Activated T-cell treated with anti-CD3 and anti-CD28 coated beads, Interleukin-2, amount 50 U/mL, for 72 hours (primary cell): ENCODE results near the gene SLAIN1. TPM values are rescaled to one million over a fixed set of nuclear protein-coding genes. Genes with fewer than 3 reads are reported as not detected.

ENCODE experiments used
- ATAC-seq, 2 donors: fragments of 150-1000 bp; cut with Tn5 transposase; replicated peaks in 1 of 2; 2 replicates each; pipeline ENCODE4 v1.10.0; 2021; ENCODE audit warnings: moderate library complexity in 2 of 2, mild to moderate bottlenecking in 1 of 2
- DNase-seq, 2 donors: peaks; one replicate each; pipeline ENCODE4 v3.0.0; 2021 to 2022; ENCODE audit warnings: mixed read lengths in 1 of 2
- H3K27ac Mint-ChIP-seq: one replicate; pipeline ENCODE4 v1.8.0; 2022; ENCODE audit warnings: mild to moderate bottlenecking, moderate library complexity, mixed read lengths
- H3K27me3 Mint-ChIP-seq: one replicate; pipeline ENCODE4 v1.8.0; 2022; ENCODE audit warnings: low read depth, mixed read lengths
- H3K36me3 Mint-ChIP-seq, 2 donors: one replicate each; pipeline ENCODE4 v1.8.0; 2022; ENCODE audit warnings: mixed read lengths in 2 of 2, mild to moderate bottlenecking in 1 of 2; ENCODE audit not compliant: insufficient read depth in 2 of 2
- H3K4me1 Mint-ChIP-seq: one replicate; pipeline ENCODE4 v1.8.0; 2022; ENCODE audit warnings: low read depth, mixed read lengths
- H3K4me3 Mint-ChIP-seq, 2 donors: one replicate each; pipeline ENCODE4 v1.8.0; 2022; ENCODE audit warnings: mild to moderate bottlenecking in 2 of 2, mixed read lengths in 2 of 2, moderate library complexity in 2 of 2
- H3K9me3 Mint-ChIP-seq, 2 donors: one replicate each; pipeline ENCODE4 v1.8.0; 2022; ENCODE audit warnings: mixed read lengths in 2 of 2
- total RNA-seq, 2 donors: library from RNA; stranded (reverse); gene quantifications; one replicate each; pipeline ENCODE4 v1.2.3, GENCODE V29; 2022

SLAIN1 gene
- total RNA-seq, 2 donors from 2014 or later: 24.6 to 24.8 TPM

GRCh38 chr13:77786695-77787287 lies 89.3 kb downstream of the SLAIN1 start:
- Mint-ChIP-seq H3K27ac (no peak overlapping the region), H3K4me1 (no peaks in the 10 kb centered on the region), H3K4me3 (no peak overlapping the region), H3K9me3 (peaks cover 3 to 8% of the 10 kb centered on the region in 2 donors), H3K27me3 (no peaks in the 10 kb centered on the region), H3K36me3 (peaks cover 5 to 7% of the 10 kb centered on the region in 2 donors)
- ATAC-seq (no peak), DNase-seq (no peak)

GRCh38 chr13:77789376-77789775 lies 91.9 kb downstream of the SLAIN1 start:
- no peaks in the 10 kb centered on the region for H3K27me3 Mint-ChIP-seq
- no peak for DNase-seq
- no peaks in the 10 kb centered on the region for H3K4me1 Mint-ChIP-seq
- ATAC-seq: no peak
- peaks cover 5 to 10% of the 10 kb centered on the region in 2 donors for H3K9me3 Mint-ChIP-seq
- H3K4me3 Mint-ChIP-seq: no peak overlapping the region
- H3K36me3 Mint-ChIP-seq: peaks cover 5 to 9% of the 10 kb centered on the region in 2 donors
- no peak overlapping the region for H3K27ac Mint-ChIP-seq

GRCh38 chr13:77800219-77800618 lies 102.7 kb downstream of the SLAIN1 start:
- no peak for ATAC-seq

GRCh38 chr13:77806518-77806917 lies 109.0 kb downstream of the SLAIN1 start:
- Mint-ChIP-seq H3K27ac (no peak overlapping the region), H3K36me3 (no peaks in the 10 kb centered on the region), H3K9me3 (no peaks in the 10 kb centered on the region), H3K27me3 (peaks cover 10% of the 10 kb centered on the region), H3K4me3 (no peak overlapping the region), H3K4me1 (peaks cover 8% of the 10 kb centered on the region)
- no peak for ATAC-seq
- no peak for DNase-seq

More at GRCh38 chr13:77800219-77800618, 102.7 kb downstream of the SLAIN1 start:
- DNase-seq: no peak
- Mint-ChIP-seq H3K36me3 (no peaks in the 10 kb centered on the region), H3K27ac (no peak overlapping the region), H3K4me3 (no peak overlapping the region), H3K4me1 (no peaks in the 10 kb centered on the region), H3K9me3 (no peaks in the 10 kb centered on the region), H3K27me3 (peaks cover 10% of the 10 kb centered on the region)

GRCh38 chr13:77807431-77808135 lies 110.1 kb downstream of the SLAIN1 start:
- no peak overlapping the region for H3K27ac Mint-ChIP-seq
- ATAC-seq (no peak), DNase-seq (no peak)
- H3K4me1 Mint-ChIP-seq: peaks cover 8% of the 10 kb centered on the region
- no peaks in the 10 kb centered on the region for H3K36me3 Mint-ChIP-seq
- no peaks in the 10 kb centered on the region for H3K9me3 Mint-ChIP-seq
- peaks cover 3% of the 10 kb centered on the region for H3K27me3 Mint-ChIP-seq
- H3K4me3 Mint-ChIP-seq: no peak overlapping the region

GRCh38 chr13:77810430-77810829 lies 112.9 kb downstream of the SLAIN1 start:
- Mint-ChIP-seq H3K27ac (no peak overlapping the region), H3K9me3 (no peaks in the 10 kb centered on the region), H3K4me3 (no peak overlapping the region), H3K36me3 (no peaks in the 10 kb centered on the region), H3K27me3 (no peaks in the 10 kb centered on the region), H3K4me1 (peaks cover 8% of the 10 kb centered on the region)
- ATAC-seq (peak; percentile 28 to 57), DNase-seq (no peak)

- Mint-ChIP-seq H3K27ac (no peak overlapping the region), H3K4me3 (no peak overlapping the region), H3K4me1 (peaks cover 8% of the 10 kb centered on the region), H3K36me3 (no peaks in the 10 kb centered on the region), H3K9me3 (no peaks in the 10 kb centered on the region), H3K27me3 (no peaks in the 10 kb centered on the region)
- ATAC-seq (no peak), DNase-seq (no peak)
Measured at GRCh38 chr13:77810878-77811277, 113.4 kb downstream of the SLAIN1 start.

GRCh38 chr13:77811381-77811780 lies 113.9 kb downstream of the SLAIN1 start:
- Mint-ChIP-seq H3K4me1 (peaks cover 8% of the 10 kb centered on the region), H3K27me3 (no peaks in the 10 kb centered on the region)

GRCh38 chr13:77811981-77812380 lies 114.5 kb downstream of the SLAIN1 start:
- Mint-ChIP-seq H3K4me3 (no peak overlapping the region), H3K9me3 (no peaks in the 10 kb centered on the region), H3K27me3 (no peaks in the 10 kb centered on the region), H3K27ac (no peak overlapping the region), H3K36me3 (no peaks in the 10 kb centered on the region), H3K4me1 (peaks cover 8% of the 10 kb centered on the region)
- ATAC-seq: no peak
- DNase-seq: no peak

More at GRCh38 chr13:77811381-77811780, 113.9 kb downstream of the SLAIN1 start:
- H3K36me3 Mint-ChIP-seq: no peaks in the 10 kb centered on the region
- no peak overlapping the region for H3K4me3 Mint-ChIP-seq
- no peaks in the 10 kb centered on the region for H3K9me3 Mint-ChIP-seq
- no peak overlapping the region for H3K27ac Mint-ChIP-seq
- DNase-seq (no peak), ATAC-seq (no peak)

Other genes with a start within 250 kb of the SLAIN1 start
- not detected for gene SCEL, start 162.0 kb upstream of the SLAIN1 start, total RNA-seq
- not detected for gene EDNRB, start 221.1 kb downstream of the SLAIN1 start, total RNA-seq